Neural crest cell (in vitro differentiated cells): ENCODE results near the gene TEAD2. TPM values are rescaled to one million over a fixed set of nuclear protein-coding genes. Genes with fewer than 3 reads are reported as not detected.
A peak's percentile ranks its signal among the peaks of the same experiment; 100 is the strongest.

Experiments used
- DNase-seq: peaks from one replicate; pipeline ENCODE4 v3.0.0; 2021; ENCODE audit warnings: low read depth, mixed read lengths, low spot score
- H3K27ac Mint-ChIP-seq: one replicate; pipeline ENCODE4 v1.8.0; 2021; ENCODE audit warnings: mild to moderate bottlenecking, mixed read lengths; ENCODE audit not compliant: unreplicated experiment
- H3K27me3 Mint-ChIP-seq: 2 replicates; pipeline ENCODE4 v1.8.0; 2021; ENCODE audit warnings: low read depth, mild to moderate bottlenecking, mixed read lengths
- H3K36me3 Mint-ChIP-seq: 2 replicates; pipeline ENCODE4 v1.8.0; 2021; ENCODE audit warnings: low read depth, mild to moderate bottlenecking, mixed read lengths
- H3K4me1 Mint-ChIP-seq: 2 replicates; pipeline ENCODE4 v1.8.0; 2021; ENCODE audit warnings: mixed read lengths
- H3K4me3 Mint-ChIP-seq: one replicate; pipeline ENCODE4 v1.8.0; 2021; ENCODE audit warnings: mild to moderate bottlenecking, mixed read lengths
- H3K9me3 Mint-ChIP-seq: 2 replicates; pipeline ENCODE4 v1.8.0; 2021; ENCODE audit warnings: mixed read lengths
- total RNA-seq: library from RNA; stranded (reverse); gene quantifications from 2 replicates; pipeline ENCODE4 v1.2.1, GENCODE V29; 2021
- TF ChIP-seq, protein P1 (sequence below): fragments of 200-600 bp; sonication (generic); conservative IDR thresholded peaks from 2 replicates; pipeline ENCODE4 v1.5.0; 2021; ENCODE audit warnings: antibody characterized with exemption, mild to moderate bottlenecking

The TEAD2 gene
- total RNA-seq, 1 donor from 2014 or later, result 164 TPM

DNA sequence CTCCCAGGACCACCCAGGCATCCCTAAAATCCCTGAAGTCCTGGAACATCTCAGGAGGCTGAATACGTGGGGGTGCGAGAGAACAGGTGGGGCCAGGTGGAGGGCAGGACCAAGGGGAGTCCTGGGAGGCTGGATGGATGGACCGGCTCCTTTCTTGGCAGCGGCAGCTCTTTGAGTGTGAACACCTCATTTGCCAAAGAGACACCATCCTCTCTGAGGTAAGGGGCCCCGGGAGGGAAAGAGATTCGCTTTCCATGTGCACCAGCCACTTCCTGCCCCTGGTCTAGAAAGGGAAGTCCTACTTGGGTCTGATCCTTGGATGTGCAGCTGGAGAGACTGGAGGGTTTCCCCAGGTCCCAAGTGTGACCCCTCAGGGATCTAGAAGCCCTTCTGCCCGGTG, 44.9 kb upstream of the TEAD2 start:
- Mint-ChIP-seq H3K4me1 (peaks cover 8% of the 10 kb centered on the region), H3K27ac (no peak overlapping the region), H3K27me3 (peaks cover 3% of the 10 kb centered on the region), H3K9me3 (no peaks in the 10 kb centered on the region), H3K36me3 (no peaks in the 10 kb centered on the region), H3K4me3 (no peak overlapping the region)
- TF ChIP-seq, protein P1, sequence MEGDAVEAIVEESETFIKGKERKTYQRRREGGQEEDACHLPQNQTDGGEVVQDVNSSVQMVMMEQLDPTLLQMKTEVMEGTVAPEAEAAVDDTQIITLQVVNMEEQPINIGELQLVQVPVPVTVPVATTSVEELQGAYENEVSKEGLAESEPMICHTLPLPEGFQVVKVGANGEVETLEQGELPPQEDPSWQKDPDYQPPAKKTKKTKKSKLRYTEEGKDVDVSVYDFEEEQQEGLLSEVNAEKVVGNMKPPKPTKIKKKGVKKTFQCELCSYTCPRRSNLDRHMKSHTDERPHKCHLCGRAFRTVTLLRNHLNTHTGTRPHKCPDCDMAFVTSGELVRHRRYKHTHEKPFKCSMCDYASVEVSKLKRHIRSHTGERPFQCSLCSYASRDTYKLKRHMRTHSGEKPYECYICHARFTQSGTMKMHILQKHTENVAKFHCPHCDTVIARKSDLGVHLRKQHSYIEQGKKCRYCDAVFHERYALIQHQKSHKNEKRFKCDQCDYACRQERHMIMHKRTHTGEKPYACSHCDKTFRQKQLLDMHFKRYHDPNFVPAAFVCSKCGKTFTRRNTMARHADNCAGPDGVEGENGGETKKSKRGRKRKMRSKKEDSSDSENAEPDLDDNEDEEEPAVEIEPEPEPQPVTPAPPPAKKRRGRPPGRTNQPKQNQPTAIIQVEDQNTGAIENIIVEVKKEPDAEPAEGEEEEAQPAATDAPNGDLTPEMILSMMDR, result no peak
- no peak for DNase-seq

DNA sequence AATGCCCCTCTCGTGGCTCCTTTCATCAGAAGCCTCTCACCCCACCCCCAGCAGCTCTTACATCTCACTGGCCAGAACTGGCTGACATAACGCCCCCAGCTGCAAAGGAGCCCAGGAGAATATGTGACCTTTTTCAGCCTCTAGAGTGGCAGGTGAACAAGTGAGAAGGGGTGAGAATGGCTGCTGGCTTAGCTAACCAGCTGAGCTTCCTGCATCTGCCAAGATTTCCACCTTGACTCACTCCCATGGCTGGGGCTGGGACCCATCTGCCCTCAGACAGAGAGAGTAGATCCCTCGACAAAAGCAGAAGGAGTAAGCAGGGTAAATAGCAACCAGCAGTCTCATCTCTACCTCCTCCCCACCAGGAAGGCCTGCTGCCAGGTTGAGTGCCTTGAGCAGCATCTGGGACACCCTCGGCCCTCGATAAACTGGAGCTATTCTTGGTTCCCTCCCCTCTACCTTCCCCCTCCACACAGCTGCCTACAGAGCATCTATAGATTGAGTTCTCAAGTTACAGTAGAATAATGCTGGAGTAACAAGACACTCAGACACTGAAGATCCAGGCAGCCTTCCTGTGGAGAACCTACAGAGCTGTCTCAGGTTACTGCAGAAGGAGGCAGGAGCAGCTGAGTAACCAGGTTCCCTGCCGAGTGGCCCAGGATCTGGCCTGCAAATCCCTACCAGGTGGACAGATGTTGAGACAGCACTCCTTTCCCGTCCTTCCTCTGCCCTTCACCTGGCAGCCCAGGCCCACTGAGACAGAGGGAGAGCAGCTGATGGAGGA, 41.4 kb upstream of the TEAD2 start:
- TF ChIP-seq, protein P1, result no peak
- Mint-ChIP-seq H3K9me3 (no peaks in the 10 kb centered on the region), H3K27me3 (no peaks in the 10 kb centered on the region), H3K4me1 (peaks cover 8% of the 10 kb centered on the region), H3K36me3 (no peaks in the 10 kb centered on the region), H3K27ac (peak overlapping the region; percentile 43), H3K4me3 (no peak overlapping the region)
- no peak for DNase-seq

DNA sequence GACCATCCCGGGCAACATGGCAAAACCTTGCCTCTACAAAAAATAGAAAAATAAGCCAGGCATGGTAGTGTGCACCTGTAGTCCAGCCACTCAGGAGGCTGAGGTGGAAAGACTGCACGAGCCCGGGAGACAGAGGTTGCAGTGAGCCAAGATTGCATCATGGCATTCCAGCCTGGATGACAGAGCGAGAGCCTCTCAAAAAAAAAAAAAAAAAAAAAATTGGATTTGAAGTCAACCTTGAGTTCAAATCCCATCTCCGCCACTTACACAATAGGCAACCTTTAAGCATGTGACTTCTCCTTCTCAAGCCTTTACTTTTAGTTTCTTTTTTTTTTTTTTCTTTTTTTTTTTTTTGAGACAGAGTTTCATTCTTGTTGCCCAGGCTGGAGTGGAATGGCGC, 37.8 kb upstream of the TEAD2 start:
- no peak overlapping the region for H3K27ac Mint-ChIP-seq
- no peaks in the 10 kb centered on the region for H3K9me3 Mint-ChIP-seq
- TF ChIP-seq, protein P1, result no peak
- H3K4me3 Mint-ChIP-seq, result no peak overlapping the region
- H3K4me1 Mint-ChIP-seq, result peaks cover 8% of the 10 kb centered on the region
- H3K27me3 Mint-ChIP-seq, result no peaks in the 10 kb centered on the region
- no peak for DNase-seq
- H3K36me3 Mint-ChIP-seq, result no peaks in the 10 kb centered on the region

DNA sequence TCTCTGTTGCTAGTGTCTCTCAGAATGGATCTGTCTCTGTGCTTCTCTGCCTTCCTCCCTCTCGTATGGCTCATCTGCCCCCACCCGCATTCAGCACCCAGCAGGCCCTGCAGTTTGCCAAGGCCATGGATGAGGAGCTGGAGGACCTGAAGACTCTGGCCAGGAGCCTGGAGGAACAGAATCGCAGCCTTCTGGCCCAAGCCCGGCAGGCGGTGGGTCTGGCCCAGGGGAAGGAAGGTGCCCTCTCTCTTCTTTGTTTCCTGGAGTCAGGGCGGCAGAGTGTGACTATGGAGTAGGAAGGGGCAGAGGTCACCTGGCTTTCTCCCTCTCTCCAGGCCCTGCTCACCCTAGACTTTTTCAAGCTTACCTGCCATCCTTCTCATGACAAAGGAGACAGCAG, 36.7 kb upstream of the TEAD2 start:
- peaks cover 2% of the 10 kb centered on the region for H3K27me3 Mint-ChIP-seq
- DNase-seq, result no peak
- H3K4me1 Mint-ChIP-seq, result peaks cover 7% of the 10 kb centered on the region
- no peaks in the 10 kb centered on the region for H3K9me3 Mint-ChIP-seq
- TF ChIP-seq, protein P1, result no peak
- H3K36me3 Mint-ChIP-seq, result no peaks in the 10 kb centered on the region
- no peak overlapping the region for H3K4me3 Mint-ChIP-seq
- H3K27ac Mint-ChIP-seq, result peak overlapping the region; percentile 83

DNA sequence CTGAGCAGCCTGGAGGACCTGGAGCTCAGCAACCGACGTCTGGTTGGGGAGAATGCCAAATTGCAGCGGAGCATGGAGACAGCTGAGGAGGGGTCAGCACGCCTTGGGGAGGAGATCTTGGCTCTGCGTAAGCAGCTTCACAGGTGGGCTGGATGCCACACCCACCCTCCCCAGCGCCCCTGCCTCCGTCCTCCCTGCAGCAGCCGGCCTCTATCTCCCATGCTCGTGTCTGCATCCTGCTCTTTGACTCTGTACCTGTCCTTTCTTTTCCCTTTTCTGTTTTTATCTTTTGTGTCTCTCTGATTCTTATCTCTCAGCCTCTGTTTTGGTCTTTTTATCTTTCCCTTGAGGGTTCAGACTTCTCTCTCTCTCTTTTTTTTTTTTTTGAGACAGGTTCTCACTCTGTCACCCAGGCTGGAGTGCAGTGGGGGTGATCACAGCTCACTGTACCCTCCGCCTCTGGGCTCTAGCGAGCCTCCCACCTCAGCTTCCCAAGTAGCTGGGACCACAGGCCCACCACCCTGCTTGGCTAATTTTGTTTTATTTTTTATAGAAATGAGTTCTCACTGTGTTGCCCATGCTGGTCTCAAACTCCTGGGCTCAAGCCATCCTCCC, 35.9 kb upstream of the TEAD2 start:
- no peak for DNase-seq
- Mint-ChIP-seq H3K27ac (no peak overlapping the region), H3K36me3 (no peaks in the 10 kb centered on the region), H3K4me1 (no peaks in the 10 kb centered on the region), H3K4me3 (no peak overlapping the region), H3K27me3 (peaks cover 2% of the 10 kb centered on the region), H3K9me3 (no peaks in the 10 kb centered on the region)
- TF ChIP-seq, protein P1, result no peak
